Esophagus squamous epithelium (tissue), 4 donors: ENCODE results near the gene WHRN.

ENCODE experiments used
- POLR2A ChIP-seq, 4 donors: fragments of 450-650 bp; IDR thresholded peaks; one replicate each; pipeline ENCODE4 v1.6.1; 2017; ENCODE audit warnings: antibody characterized with exemption in 4 of 4, mild to moderate bottlenecking in 4 of 4, moderate library complexity in 3 of 4
- TF ChIP-seq, protein P1 (sequence below), 6 experiments: fragments of 450-650 bp in 4 of 6; fragments of 200-600 bp in 2 of 6; sonication (generic) in 2 of 6; IDR thresholded peaks; one replicate each; pipeline ENCODE4 v1.5.1; 2016 to 2019; ENCODE audit warnings: antibody characterized with exemption in 6 of 6, mild to moderate bottlenecking in 4 of 6, moderate library complexity in 4 of 6

DNA sequence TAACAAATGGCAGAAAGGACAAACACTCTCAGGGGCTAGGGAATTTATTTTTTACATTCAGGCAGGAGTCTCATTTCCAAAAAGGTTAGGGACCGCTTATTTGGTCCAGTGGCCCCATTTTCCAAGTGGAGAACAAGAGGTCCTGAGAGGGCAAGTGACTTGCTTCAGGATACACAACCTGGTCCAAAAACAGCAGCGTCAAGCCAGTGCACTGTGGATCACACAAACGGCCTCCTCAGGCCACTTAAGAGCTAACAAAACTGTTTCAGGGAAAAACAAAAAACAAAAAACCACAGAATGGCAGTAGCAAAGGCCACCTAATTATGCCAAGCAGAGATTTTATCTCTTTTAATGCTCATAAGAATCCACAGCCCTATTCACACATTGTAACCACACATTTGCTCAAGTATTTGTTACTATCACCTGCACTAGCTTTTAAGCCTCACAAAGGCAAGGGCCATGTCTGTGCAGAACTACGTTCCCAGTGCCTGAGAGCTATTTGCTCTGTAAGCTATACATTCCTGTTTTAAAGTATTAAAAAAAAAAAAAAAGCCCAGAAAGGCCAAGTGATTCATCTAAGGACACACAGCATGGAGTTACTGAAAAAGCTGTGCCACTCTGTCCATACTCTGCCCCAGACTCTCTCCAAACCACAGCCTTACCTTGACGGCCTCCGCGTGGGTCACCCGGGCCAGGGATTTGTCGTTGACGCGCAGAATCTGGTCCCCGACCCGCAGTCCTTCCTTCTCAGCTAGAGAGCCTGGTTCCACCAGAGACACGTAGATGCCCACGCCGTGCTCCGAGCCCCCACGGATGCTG, 1.5 kb downstream of the WHRN start:
- TF ChIP-seq, protein P1, sequence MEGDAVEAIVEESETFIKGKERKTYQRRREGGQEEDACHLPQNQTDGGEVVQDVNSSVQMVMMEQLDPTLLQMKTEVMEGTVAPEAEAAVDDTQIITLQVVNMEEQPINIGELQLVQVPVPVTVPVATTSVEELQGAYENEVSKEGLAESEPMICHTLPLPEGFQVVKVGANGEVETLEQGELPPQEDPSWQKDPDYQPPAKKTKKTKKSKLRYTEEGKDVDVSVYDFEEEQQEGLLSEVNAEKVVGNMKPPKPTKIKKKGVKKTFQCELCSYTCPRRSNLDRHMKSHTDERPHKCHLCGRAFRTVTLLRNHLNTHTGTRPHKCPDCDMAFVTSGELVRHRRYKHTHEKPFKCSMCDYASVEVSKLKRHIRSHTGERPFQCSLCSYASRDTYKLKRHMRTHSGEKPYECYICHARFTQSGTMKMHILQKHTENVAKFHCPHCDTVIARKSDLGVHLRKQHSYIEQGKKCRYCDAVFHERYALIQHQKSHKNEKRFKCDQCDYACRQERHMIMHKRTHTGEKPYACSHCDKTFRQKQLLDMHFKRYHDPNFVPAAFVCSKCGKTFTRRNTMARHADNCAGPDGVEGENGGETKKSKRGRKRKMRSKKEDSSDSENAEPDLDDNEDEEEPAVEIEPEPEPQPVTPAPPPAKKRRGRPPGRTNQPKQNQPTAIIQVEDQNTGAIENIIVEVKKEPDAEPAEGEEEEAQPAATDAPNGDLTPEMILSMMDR (IDR thresholded peaks at IDR 0.05) = no peak
- no peak for TF ChIP-seq POLR2A (IDR thresholded peaks at IDR 0.05)
